HepG2 (cell line): ENCODE results near the gene ALG13. TPM values are rescaled to one million over a fixed set of nuclear protein-coding genes. Genes with fewer than 3 reads are reported as not detected.

Experiments
- ATAC-seq: fragments of 200-7000 bp; cut with Tn5 transposase; 3 replicates; pipeline ENCODE4 v1.9.1; 2020; ENCODE audit warnings: mild to moderate bottlenecking, moderate library complexity
- BruUV-seq: library from RNA; stranded (reverse); fragments of 400-500 nt; replicated peaks from 2 replicates; lab custom pipeline; 2021; lab: Mats Ljungman, UMichigan
- CTCF ChIA-PET: fragments of 300-600 bp; formaldehyde crosslinking; extraction: SDS; loops from one replicate; lab custom pipeline; 2021; ENCODE audit warnings: low total read pairs, inconsistent platforms, low intra/inter-chr PET ratio; lab: Yijun Ruan, JAX
- POLR2A ChIA-PET: fragments of 350-600 bp; sonication (Branson Sonifier 250); formaldehyde crosslinking; loops from one replicate; lab custom pipeline; 2020; ENCODE audit warnings: antibody characterized with exemption, inconsistent platforms; lab: Yijun Ruan, JAX
- DNase-seq: peaks from one replicate; pipeline ENCODE4 v3.0.0-alpha.2; 2015; ENCODE audit warnings: low spot score
- FAIRE-seq: peaks from 3 replicates; lab custom pipeline; 2011; peaks lifted over from hg19 to GRCh38; lab: Jason Lieb, UNC
- H2AFZ ChIP-seq: one replicate; pipeline ENCODE4 v1.6.1; 2011; ENCODE audit warnings: low read length, inconsistent platforms
- H3K27ac ChIP-seq: fragments of 300-600 bp; 3 replicates; pipeline ENCODE4 v1.8.0; 2011; ENCODE audit warnings: mixed run types, mild to moderate bottlenecking, mixed read lengths, low read length, inconsistent platforms; ENCODE audit not compliant: insufficient read depth; ENCODE audit errors: extremely low read length
- H3K27me3 ChIP-seq, 2 experiments: fragments of 200-600 bp in 1 of 2; 2 replicates in 1 of 2; 3 replicates in 1 of 2; pipeline versions ENCODE4 v1.6.0 to v1.8.0; 2011; ENCODE audit warnings: low read length in 2 of 2, mild to moderate bottlenecking in 2 of 2, moderate library complexity in 2 of 2, inconsistent platforms in 1 of 2; ENCODE audit not compliant: insufficient read depth in 2 of 2, control insufficient read depth in 1 of 2
- H3K36me3 ChIP-seq, 2 experiments: fragments of 200-600 bp in 1 of 2; replicated peaks in 1 of 2; 2 replicates in 1 of 2; 3 replicates in 1 of 2; pipeline versions ENCODE4 v1.5.1 to v1.8.0; 2011; ENCODE audit warnings: low read length in 2 of 2, inconsistent platforms in 1 of 2; ENCODE audit not compliant: insufficient read depth in 2 of 2, control insufficient read depth in 1 of 2
- H3K4me1 ChIP-seq: 2 replicates; pipeline ENCODE4 v1.5.1; 2012; ENCODE audit warnings: low read length, inconsistent platforms; ENCODE audit not compliant: insufficient read depth
- H3K4me2 ChIP-seq: 2 replicates; pipeline ENCODE4 v1.6.0; 2011; ENCODE audit warnings: low read depth, low read length, inconsistent platforms
- H3K4me3 ChIP-seq, 3 experiments: fragments of 200-600 bp in 1 of 3; sonication (generic), shearing (Covaris generic) in 1 of 3; replicated peaks in 1 of 3; 2 replicates each; pipeline ENCODE4 v1.5.1; 2011 to 2016; ENCODE audit warnings: low read length in 3 of 3, inconsistent platforms in 2 of 3, low read depth in 2 of 3, mild to moderate bottlenecking in 2 of 3, control low read depth in 1 of 3, mixed read lengths in 1 of 3; ENCODE audit not compliant: insufficient read depth in 1 of 3
- H3K79me2 ChIP-seq: one replicate; pipeline ENCODE4 v1.6.1; 2011; ENCODE audit warnings: low read length, inconsistent platforms; ENCODE audit not compliant: insufficient read depth
- H3K9ac ChIP-seq: 2 replicates; pipeline ENCODE4 v1.6.0; 2011; ENCODE audit warnings: mild to moderate bottlenecking, low read depth, low read length, inconsistent platforms; ENCODE audit not compliant: insufficient read depth
- H3K9me3 ChIP-seq: 2 replicates; pipeline ENCODE4 v1.5.1; 2012; ENCODE audit warnings: mild to moderate bottlenecking, low read length
- H4K20me1 ChIP-seq: 2 replicates; pipeline ENCODE4 v1.6.0; 2011; ENCODE audit warnings: inconsistent platforms, mild to moderate bottlenecking, low read length, moderate library complexity; ENCODE audit not compliant: insufficient read depth
- FOXO4 ChIP-seq: sonication (generic); formaldehyde crosslinking; conservative IDR thresholded peaks from 2 replicates; pipeline ENCODE4 v1.8.1; 2023; ENCODE audit warnings: missing genetic modification reagents
- IRF9 ChIP-seq: sonication (generic); formaldehyde crosslinking; IDR thresholded peaks from 2 replicates; pipeline ENCODE4 v1.8.0; 2022; ENCODE audit warnings: missing genetic modification reagents, mild to moderate bottlenecking, borderline replicate concordance
- NBN ChIP-seq: fragments of 450-650 bp; conservative IDR thresholded peaks from 2 replicates; pipeline ENCODE4 v1.6.1; 2017
- NR1H2 ChIP-seq: sonication (generic); formaldehyde crosslinking; IDR thresholded peaks from 2 replicates; pipeline ENCODE4 v1.8.1; 2022; ENCODE audit warnings: low read depth, missing genetic modification reagents, borderline replicate concordance
- NRL ChIP-seq: sonication (generic); formaldehyde crosslinking; IDR thresholded peaks from 2 replicates; pipeline ENCODE4 v1.5.0; 2020; ENCODE audit warnings: missing genetic modification reagents, mild to moderate bottlenecking, moderate library complexity, borderline replicate concordance
- POGZ ChIP-seq: sonication (generic); formaldehyde crosslinking; IDR thresholded peaks from 2 replicates; pipeline ENCODE4 v1.4.0; 2020; ENCODE audit warnings: mild to moderate bottlenecking, missing genetic modification reagents
- ZFP90 ChIP-seq: sonication (generic); formaldehyde crosslinking; IDR thresholded peaks from 2 replicates; pipeline ENCODE4 v1.8.0; 2022; ENCODE audit warnings: missing genetic modification reagents, mild to moderate bottlenecking, inconsistent platforms, borderline replicate concordance
- ZNF564 ChIP-seq: sonication (generic); formaldehyde crosslinking; IDR thresholded peaks from 2 replicates; pipeline ENCODE4 v1.8.1; 2023; ENCODE audit warnings: mild to moderate bottlenecking, missing genetic modification reagents
- ZSCAN9 ChIP-seq: IDR thresholded peaks from 2 replicates; pipeline ENCODE4 v1.6.1; 2016; ENCODE audit warnings: borderline replicate concordance
- WGBS: methylation state at CpG from one replicate; pipeline ENCODE4 v1.1.6; 2017; ENCODE audit warnings: low lambda C conversion rate; 5-methylcytosine and 5-hydroxymethylcytosine counted together
- in situ Hi-C: cut with HindIII; loops from 2 replicates; pipeline ENCODE4 v1.10.0; 2017; ENCODE audit warnings: low pct_unique_long_range_greater_than_20kb; ENCODE audit not compliant: extremely low pct_ligation_motif_present
- intact Hi-C: fragments of 100-400 bp; cut with micrococcal nuclease; formaldehyde crosslinking; loops from one replicate; pipeline ENCODE4 v1.10.0; 2022; ENCODE audit not compliant: unreplicated experiment
- polyA plus RNA-seq, 8 experiments: library from polyadenylated mRNA; depleted of rRNA in 3 of 8; stranded (reverse) in 7 of 8; unstranded in 1 of 8; fragments of >200 nt; fragmentation: Illumina TruSeq in 4 of 8; extraction: Trizol in 4 of 8; gene quantifications; 2 replicates each; pipeline versions ENCODE4 v1.2.1 to v1.2.3, GENCODE V29; 2011 to 2016; ENCODE audit warnings: low read depth in 4 of 8, missing spikeins in 1 of 8, mixed read lengths in 1 of 8; ENCODE audit not compliant: insufficient read depth in 1 of 8
- total RNA-seq, 5 experiments: library from RNA; depleted of rRNA; stranded (reverse); fragments of >200 nt; fragmentation: Illumina TruSeq; extraction: Trizol; gene quantifications; 2 replicates each; pipeline ENCODE4 v1.2.3, GENCODE V29; 2016; ENCODE audit warnings: low read depth in 1 of 5
- TF ChIP-seq, protein P1 (sequence below): IDR thresholded peaks from 2 replicates; pipeline ENCODE4 v1.6.1; 2018; ENCODE audit warnings: missing genetic modification reagents, mild to moderate bottlenecking, missing compliant biosample characterization
- TF ChIP-seq, protein P2 (sequence below): sonication (generic); formaldehyde crosslinking; IDR thresholded peaks from one replicate; pipeline ENCODE4 v1.5.1; 2020; ENCODE audit warnings: mild to moderate bottlenecking, missing genetic modification reagents; ENCODE audit errors: not compliant biosample characterization

The ALG13 gene
- total and polyA plus RNA-seq, 2 of the 13 experiments (the other 11 are each of a cell fraction or from before 2014, with no cell fraction given), result 31.2 to 65.5 TPM

- TF ChIP-seq IRF9 (CRISPR knock-in tag), result no peak
- no peak for TF ChIP-seq NR1H2 (CRISPR knock-in tag)
- no peak for TF ChIP-seq NBN
Observed at GRCh38 chrX:111671668-111672067, 9.3 kb upstream of the ALG13 start (continued).

DNA sequence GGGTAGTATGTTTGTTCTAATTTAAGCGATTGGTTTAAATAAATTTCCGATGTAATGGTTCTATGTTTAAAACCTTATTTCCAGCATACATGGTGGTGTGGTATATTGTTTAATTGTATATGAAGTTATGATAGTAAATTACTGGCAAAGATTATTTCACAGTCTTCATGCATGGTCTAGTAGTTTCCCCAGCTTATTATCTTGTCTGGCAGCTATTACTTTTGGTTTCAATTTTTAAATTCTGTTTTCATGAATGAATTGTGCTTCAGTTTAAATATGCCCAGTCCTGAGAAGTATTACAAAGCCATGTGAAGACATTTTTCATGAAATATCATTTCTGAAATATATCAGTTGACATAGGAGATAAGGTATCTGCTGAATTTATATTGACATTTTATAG lies 6.3 kb downstream of the ALG13 start:
- Histone ChIP-seq H3K9me3 (no peaks in the 10 kb centered on the region), H4K20me1 (no peaks in the 10 kb centered on the region), H3K79me2 (no peaks in the 10 kb centered on the region), H3K36me3 (peaks cover 0 to 4% of the 10 kb centered on the region in 2 experiments; a peak in 3 of 5 replicates), H3K9ac (no peak overlapping the region), H3K27me3 (no peaks in the 10 kb centered on the region), H3K27ac (no peak overlapping the region), H3K4me1 (peaks cover 6% of the 10 kb centered on the region; the same call in 1 of the 2 replicates), H3K4me2 (no peak overlapping the region), H2AFZ (no peak overlapping the region), H3K4me3 (no peak overlapping the region)
- POLR2A ChIA-PET, result no interaction called here
- ATAC-seq, result no peak
- CTCF ChIA-PET, result no interaction called here
- in situ Hi-C loops, result no loop called here
- no TSS peak for BruUV-seq
- intact Hi-C loops, result no loop called here
- DNase-seq, result no peak
- no peak for FAIRE-seq
- 94% methylated on average over 2 of the region's 2 CpGs for WGBS
- TF ChIP-seq POGZ (no peak), FOXO4 (CRISPR knock-in tag) (no peak), NRL (no peak), ZFP90 (CRISPR knock-in tag) (no peak), ZSCAN9 (CRISPR knock-in tag) (no peak), ZNF564 (CRISPR knock-in tag) (no peak)
- TF ChIP-seq, protein P1, sequence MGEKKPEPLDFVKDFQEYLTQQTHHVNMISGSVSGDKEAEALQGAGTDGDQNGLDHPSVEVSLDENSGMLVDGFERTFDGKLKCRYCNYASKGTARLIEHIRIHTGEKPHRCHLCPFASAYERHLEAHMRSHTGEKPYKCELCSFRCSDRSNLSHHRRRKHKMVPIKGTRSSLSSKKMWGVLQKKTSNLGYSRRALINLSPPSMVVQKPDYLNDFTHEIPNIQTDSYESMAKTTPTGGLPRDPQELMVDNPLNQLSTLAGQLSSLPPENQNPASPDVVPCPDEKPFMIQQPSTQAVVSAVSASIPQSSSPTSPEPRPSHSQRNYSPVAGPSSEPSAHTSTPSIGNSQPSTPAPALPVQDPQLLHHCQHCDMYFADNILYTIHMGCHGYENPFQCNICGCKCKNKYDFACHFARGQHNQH (CRISPR knock-in tag), result no peak
- TF ChIP-seq, protein P2, sequence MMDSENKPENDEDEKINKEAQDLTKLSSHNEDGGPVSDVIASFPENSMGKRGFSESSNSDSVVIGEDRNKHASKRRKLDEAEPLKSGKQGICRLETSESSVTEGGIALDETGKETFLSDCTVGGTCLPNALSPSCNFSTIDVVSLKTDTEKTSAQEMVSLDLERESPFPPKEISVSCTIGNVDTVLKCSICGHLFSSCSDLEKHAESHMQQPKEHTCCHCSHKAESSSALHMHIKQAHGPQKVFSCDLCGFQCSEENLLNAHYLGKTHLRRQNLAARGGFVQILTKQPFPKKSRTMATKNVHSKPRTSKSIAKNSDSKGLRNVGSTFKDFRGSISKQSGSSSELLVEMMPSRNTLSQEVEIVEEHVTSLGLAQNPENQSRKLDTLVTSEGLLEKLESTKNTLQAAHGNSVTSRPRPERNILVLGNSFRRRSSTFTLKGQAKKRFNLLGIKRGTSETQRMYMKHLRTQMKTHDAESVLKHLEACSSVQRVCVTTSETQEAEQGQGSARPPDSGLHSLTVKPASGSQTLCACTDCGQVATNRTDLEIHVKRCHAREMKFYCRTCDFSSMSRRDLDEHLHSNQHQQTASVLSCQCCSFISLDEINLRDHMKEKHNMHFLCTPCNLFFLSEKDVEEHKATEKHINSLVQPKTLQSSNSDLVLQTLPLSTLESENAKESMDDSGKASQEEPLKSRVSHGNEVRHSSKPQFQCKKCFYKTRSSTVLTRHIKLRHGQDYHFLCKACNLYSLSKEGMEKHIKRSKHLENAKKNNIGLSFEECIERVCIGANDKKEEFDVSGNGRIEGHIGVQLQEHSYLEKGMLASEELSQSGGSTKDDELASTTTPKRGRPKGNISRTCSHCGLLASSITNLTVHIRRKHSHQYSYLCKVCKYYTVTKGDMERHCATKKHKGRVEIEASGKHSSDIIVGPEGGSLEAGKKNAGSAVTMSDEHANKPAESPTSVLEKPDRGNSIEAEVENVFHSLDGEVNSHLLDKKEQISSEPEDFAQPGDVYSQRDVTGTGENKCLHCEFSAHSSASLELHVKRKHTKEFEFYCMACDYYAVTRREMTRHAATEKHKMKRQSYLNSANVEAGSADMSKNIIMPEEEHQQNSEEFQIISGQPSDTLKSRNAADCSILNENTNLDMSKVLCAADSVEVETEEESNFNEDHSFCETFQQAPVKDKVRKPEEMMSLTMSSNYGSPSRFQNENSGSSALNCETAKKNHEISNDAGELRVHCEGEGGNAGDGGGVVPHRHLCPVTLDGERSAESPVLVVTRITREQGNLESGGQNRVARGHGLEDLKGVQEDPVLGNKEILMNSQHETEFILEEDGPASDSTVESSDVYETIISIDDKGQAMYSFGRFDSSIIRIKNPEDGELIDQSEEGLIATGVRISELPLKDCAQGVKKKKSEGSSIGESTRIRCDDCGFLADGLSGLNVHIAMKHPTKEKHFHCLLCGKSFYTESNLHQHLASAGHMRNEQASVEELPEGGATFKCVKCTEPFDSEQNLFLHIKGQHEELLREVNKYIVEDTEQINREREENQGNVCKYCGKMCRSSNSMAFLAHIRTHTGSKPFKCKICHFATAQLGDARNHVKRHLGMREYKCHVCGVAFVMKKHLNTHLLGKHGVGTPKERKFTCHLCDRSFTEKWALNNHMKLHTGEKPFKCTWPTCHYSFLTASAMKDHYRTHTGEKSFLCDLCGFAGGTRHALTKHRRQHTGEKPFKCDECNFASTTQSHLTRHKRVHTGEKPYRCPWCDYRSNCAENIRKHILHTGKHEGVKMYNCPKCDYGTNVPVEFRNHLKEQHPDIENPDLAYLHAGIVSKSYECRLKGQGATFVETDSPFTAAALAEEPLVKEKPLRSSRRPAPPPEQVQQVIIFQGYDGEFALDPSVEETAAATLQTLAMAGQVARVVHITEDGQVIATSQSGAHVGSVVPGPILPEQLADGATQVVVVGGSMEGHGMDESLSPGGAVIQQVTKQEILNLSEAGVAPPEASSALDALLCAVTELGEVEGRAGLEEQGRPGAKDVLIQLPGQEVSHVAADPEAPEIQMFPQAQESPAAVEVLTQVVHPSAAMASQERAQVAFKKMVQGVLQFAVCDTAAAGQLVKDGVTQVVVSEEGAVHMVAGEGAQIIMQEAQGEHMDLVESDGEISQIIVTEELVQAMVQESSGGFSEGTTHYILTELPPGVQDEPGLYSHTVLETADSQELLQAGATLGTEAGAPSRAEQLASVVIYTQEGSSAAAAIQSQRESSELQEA (CRISPR knock-in tag), result no peak
